GM12873 (cell line): ENCODE results near the gene SULT1A3.
"Not testable (repeated sequence)": the region's sequence is repeated elsewhere in the genome, so short reads cannot be mapped to it uniquely, and the experiment has no call there.

Source experiments
- TF ChIP-seq, protein P1 (sequence below): IDR thresholded peaks from 2 replicates; pipeline ENCODE4 v1.5.1; 2012; ENCODE audit warnings: low read depth, mild to moderate bottlenecking, moderate library complexity, low read length, control low read depth; ENCODE audit not compliant: insufficient read depth; ENCODE audit errors: missing control alignments

Gene SULT1A3

DNA sequence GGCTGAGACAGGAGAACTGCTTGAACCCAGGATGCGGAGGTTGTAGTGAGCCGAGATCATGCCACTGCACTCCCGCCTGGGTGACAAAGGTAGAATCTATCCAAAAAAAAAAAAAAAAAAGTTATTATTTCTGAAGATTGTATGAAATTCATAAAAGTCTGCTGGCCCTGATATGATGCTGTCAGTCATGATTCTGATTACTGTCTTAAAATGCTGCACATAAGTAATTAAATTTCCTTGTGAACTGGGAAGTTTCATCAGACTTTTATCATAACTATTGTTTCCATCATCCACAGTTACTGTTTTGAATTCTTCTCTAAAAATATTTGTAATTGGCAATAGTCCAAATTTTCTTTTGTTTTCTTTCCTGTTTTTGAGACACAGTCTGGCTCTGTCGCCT, 49.3 kb downstream of the SULT1A3 start, which contains the start of gene NPIPB13:
TSS of gene NPIPB13 (minus strand) at position 101 of the 400 bp plus-strand sequence. CDS start 2,906 bp downstream, outside the sequence.
- TF ChIP-seq, protein P1, sequence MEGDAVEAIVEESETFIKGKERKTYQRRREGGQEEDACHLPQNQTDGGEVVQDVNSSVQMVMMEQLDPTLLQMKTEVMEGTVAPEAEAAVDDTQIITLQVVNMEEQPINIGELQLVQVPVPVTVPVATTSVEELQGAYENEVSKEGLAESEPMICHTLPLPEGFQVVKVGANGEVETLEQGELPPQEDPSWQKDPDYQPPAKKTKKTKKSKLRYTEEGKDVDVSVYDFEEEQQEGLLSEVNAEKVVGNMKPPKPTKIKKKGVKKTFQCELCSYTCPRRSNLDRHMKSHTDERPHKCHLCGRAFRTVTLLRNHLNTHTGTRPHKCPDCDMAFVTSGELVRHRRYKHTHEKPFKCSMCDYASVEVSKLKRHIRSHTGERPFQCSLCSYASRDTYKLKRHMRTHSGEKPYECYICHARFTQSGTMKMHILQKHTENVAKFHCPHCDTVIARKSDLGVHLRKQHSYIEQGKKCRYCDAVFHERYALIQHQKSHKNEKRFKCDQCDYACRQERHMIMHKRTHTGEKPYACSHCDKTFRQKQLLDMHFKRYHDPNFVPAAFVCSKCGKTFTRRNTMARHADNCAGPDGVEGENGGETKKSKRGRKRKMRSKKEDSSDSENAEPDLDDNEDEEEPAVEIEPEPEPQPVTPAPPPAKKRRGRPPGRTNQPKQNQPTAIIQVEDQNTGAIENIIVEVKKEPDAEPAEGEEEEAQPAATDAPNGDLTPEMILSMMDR, result not testable (repeated sequence)
